H1 (cell line): ENCODE results near the gene PGGHG. TPM values are rescaled to one million over a fixed set of nuclear protein-coding genes. Genes with fewer than 3 reads are reported as not detected.

ENCODE experiments used
- CTCF ChIA-PET: fragments of 300-600 bp; sonication (Branson Sonifier 250); formaldehyde crosslinking; loops from one replicate; lab custom pipeline; 2021; ENCODE audit not compliant: partially characterized antibody; lab: Charles Lee
- POLR2A ChIA-PET: fragments of 300-600 bp; sonication (Branson Sonifier 250); formaldehyde crosslinking; loops from one replicate; lab custom pipeline; 2021; ENCODE audit warnings: inconsistent platforms; ENCODE audit not compliant: partially characterized antibody; lab: Charles Lee
- DNase-seq, 2 experiments: peaks; one replicate each; pipeline versions ENCODE4 v3.0.0 to v3.0.0-alpha.2; 2010 to 2022; ENCODE audit warnings: low spot score in 2 of 2, low read depth in 1 of 2, mixed read lengths in 1 of 2
- FAIRE-seq: peaks from 2 replicates; lab custom pipeline; 2011; peaks lifted over from hg19 to GRCh38; lab: Jason Lieb, UNC
- H2AFZ ChIP-seq: 2 replicates; pipeline ENCODE4 v1.8.1; 2012; ENCODE audit warnings: low read length, inconsistent platforms
- H2AK5ac ChIP-seq: 2 replicates; pipeline ENCODE4 v1.6.1; 2013; ENCODE audit warnings: low read depth, low read length
- H2BK120ac ChIP-seq: replicated peaks from 2 replicates; pipeline ENCODE3; 2013; ENCODE audit warnings: low read depth, low read length, inconsistent platforms
- H2BK12ac ChIP-seq: 2 replicates; pipeline ENCODE4 v1.6.1; 2013; ENCODE audit warnings: low read depth, low read length
- H2BK15ac ChIP-seq: 2 replicates; pipeline ENCODE4 v1.6.1; 2013; ENCODE audit warnings: low read length
- H2BK20ac ChIP-seq: 2 replicates; pipeline ENCODE4 v1.6.1; 2013; ENCODE audit warnings: low read length
- H2BK5ac ChIP-seq: 2 replicates; pipeline ENCODE4 v1.6.1; 2013; ENCODE audit warnings: low read depth, low read length
- H3K14ac ChIP-seq: 2 replicates; pipeline ENCODE4 v1.6.1; 2013; ENCODE audit warnings: inconsistent platforms; ENCODE audit not compliant: insufficient read length
- H3K18ac ChIP-seq: 2 replicates; pipeline ENCODE4 v1.6.1; 2013; ENCODE audit warnings: low read length; ENCODE audit errors: extremely low read depth
- H3K23ac ChIP-seq: 2 replicates; pipeline ENCODE4 v1.6.1; 2013; ENCODE audit warnings: inconsistent platforms; ENCODE audit not compliant: insufficient read length
- H3K23me2 ChIP-seq: 2 replicates; pipeline ENCODE4 v1.6.1; 2013; ENCODE audit warnings: low read depth, low read length
- H3K27ac ChIP-seq: 2 replicates; pipeline ENCODE4 v1.6.1; 2011; ENCODE audit warnings: low read depth, low read length, inconsistent platforms
- H3K27me3 ChIP-seq, 4 experiments: replicated peaks in 1 of 4; 1 replicate in 1 of 4; 2 replicates in 3 of 4; pipeline versions ENCODE4 v1.6.1 to v1.8.1; 2011 to 2013; ENCODE audit warnings: low read length in 3 of 4, mild to moderate bottlenecking in 3 of 4, inconsistent platforms in 2 of 4, mixed read lengths in 2 of 4, moderate library complexity in 1 of 4; ENCODE audit not compliant: control insufficient read depth in 3 of 4, insufficient read depth in 3 of 4; ENCODE audit errors: extremely low read depth in 1 of 4
- H3K36me3 ChIP-seq, 4 experiments: 2 replicates each; pipeline versions ENCODE4 v1.6.1 to v1.8.1; 2011 to 2013; ENCODE audit warnings: mild to moderate bottlenecking in 4 of 4, low read length in 3 of 4, moderate library complexity in 2 of 4, control low read depth in 1 of 4, inconsistent platforms in 1 of 4; ENCODE audit not compliant: insufficient read depth in 4 of 4, control insufficient read depth in 2 of 4
- H3K4ac ChIP-seq: replicated peaks from 2 replicates; pipeline ENCODE3; 2013; ENCODE audit warnings: low read length, low read depth, mixed read lengths, inconsistent platforms; ENCODE audit not compliant: insufficient read length
- H3K4me1 ChIP-seq, 4 experiments: replicated peaks in 1 of 4; 1 replicate in 1 of 4; 2 replicates in 3 of 4; pipeline versions ENCODE4 v1.6.1 to v1.8.1; 2011 to 2013; ENCODE audit warnings: low read length in 3 of 4, inconsistent platforms in 2 of 4, mixed read lengths in 1 of 4; ENCODE audit not compliant: insufficient read depth in 4 of 4, control insufficient read depth in 3 of 4
- H3K4me2 ChIP-seq, 2 experiments: 2 replicates each; pipeline versions ENCODE4 v1.6.1 to v1.8.1; 2011 to 2013; ENCODE audit warnings: low read depth in 2 of 2, low read length in 2 of 2, control low read depth in 1 of 2, inconsistent platforms in 1 of 2, mild to moderate bottlenecking in 1 of 2; ENCODE audit not compliant: insufficient read depth in 1 of 2
- H3K4me3 ChIP-seq, 4 experiments: fragments of 200-600, 300-600 bp in 1 of 4; sonication (generic), shearing (Covaris generic), sonication (Bioruptor Twin) in 1 of 4; 2 replicates each; pipeline versions ENCODE4 v1.5.1 to v1.8.1; 2011 to 2016; ENCODE audit warnings: low read length in 4 of 4, low read depth in 3 of 4, control low read depth in 2 of 4, inconsistent platforms in 2 of 4, mild to moderate bottlenecking in 2 of 4, mixed read lengths in 1 of 4, moderate library complexity in 1 of 4; ENCODE audit not compliant: insufficient read depth in 2 of 4; ENCODE audit errors: extremely low read depth in 1 of 4
- H3K56ac ChIP-seq: replicated peaks from 2 replicates; pipeline ENCODE3; 2013; ENCODE audit warnings: low read depth, mild to moderate bottlenecking, mixed read lengths, low read length, inconsistent platforms; ENCODE audit not compliant: insufficient read length
- H3K79me1 ChIP-seq: 2 replicates; pipeline ENCODE4 v1.6.1; 2013; ENCODE audit warnings: low read depth, low read length, control low read depth
- H3K79me2 ChIP-seq, 2 experiments: 2 replicates each; pipeline versions ENCODE4 v1.6.1 to v1.8.1; 2012 to 2013; ENCODE audit warnings: low read length in 2 of 2, mild to moderate bottlenecking in 2 of 2, inconsistent platforms in 1 of 2; ENCODE audit not compliant: insufficient read depth in 2 of 2, control insufficient read depth in 1 of 2
- H3K9ac ChIP-seq, 4 experiments: replicated peaks in 1 of 4; 1 replicate in 1 of 4; 2 replicates in 3 of 4; pipeline versions ENCODE4 v1.6.1 to v1.8.1; 2011 to 2013; ENCODE audit warnings: low read depth in 3 of 4, low read length in 3 of 4, control low read depth in 2 of 4, mild to moderate bottlenecking in 2 of 4, moderate library complexity in 2 of 4, inconsistent platforms in 1 of 4; ENCODE audit errors: extremely low read depth in 1 of 4
- H3K9me3 ChIP-seq, 2 experiments: 2 replicates each; pipeline versions ENCODE4 v1.6.1 to v1.8.1; 2012 to 2013; ENCODE audit warnings: mild to moderate bottlenecking in 2 of 2, moderate library complexity in 2 of 2, control low read depth in 1 of 2, inconsistent platforms in 1 of 2, low read depth in 1 of 2, low read length in 1 of 2, mixed read lengths in 1 of 2; ENCODE audit not compliant: insufficient read depth in 2 of 2
- H4K20me1 ChIP-seq, 2 experiments: replicated peaks in 1 of 2; 2 replicates each; pipeline versions ENCODE3 to v1.8.1; 2011 to 2013; ENCODE audit warnings: inconsistent platforms in 2 of 2, low read length in 2 of 2, mild to moderate bottlenecking in 1 of 2; ENCODE audit not compliant: insufficient read depth in 2 of 2, control insufficient read depth in 1 of 2
- H4K5ac ChIP-seq: 2 replicates; pipeline ENCODE4 v1.6.1; 2013; ENCODE audit warnings: low read length, low read depth, mixed read lengths, inconsistent platforms; ENCODE audit not compliant: insufficient read length
- H4K8ac ChIP-seq: 2 replicates; pipeline ENCODE4 v1.8.0; 2013; ENCODE audit warnings: mild to moderate bottlenecking, moderate library complexity, low read length, inconsistent platforms; ENCODE audit not compliant: insufficient read depth; ENCODE audit errors: extremely low read depth
- H4K91ac ChIP-seq: replicated peaks from 2 replicates; pipeline ENCODE3; 2013; ENCODE audit warnings: low read length, mixed read lengths, inconsistent platforms; ENCODE audit not compliant: insufficient read length
- CHD1 ChIP-seq: IDR thresholded peaks from 2 replicates; pipeline ENCODE4 v1.6.1; 2012; ENCODE audit warnings: low read depth, low read length, improper control_type of control experiment
- EZH2 ChIP-seq: fragments of 200-600 bp; sonication (generic); IDR thresholded peaks from 2 replicates; pipeline ENCODE4 v1.7.1; 2012; ENCODE audit warnings: low read depth, mild to moderate bottlenecking, moderate library complexity, low read length, inconsistent platforms; ENCODE audit not compliant: severe bottlenecking
- JUND ChIP-seq: IDR thresholded peaks from 2 replicates; pipeline ENCODE4 v1.6.1; 2011; ENCODE audit warnings: mild to moderate bottlenecking, improper control_type of control experiment, low read length
- KDM4A ChIP-seq: IDR thresholded peaks from one replicate; pipeline ENCODE4 v1.7.1; 2012; ENCODE audit warnings: low read depth, mild to moderate bottlenecking, moderate library complexity, low read length, inconsistent platforms; ENCODE audit not compliant: severe bottlenecking
- NRF1 ChIP-seq: IDR thresholded peaks from 2 replicates; pipeline ENCODE4 v1.6.1; 2011; ENCODE audit warnings: mild to moderate bottlenecking, low read depth, low read length, improper control_type of control experiment
- PHF8 ChIP-seq: fragments of 200-600 bp; sonication (generic); conservative IDR thresholded peaks from 2 replicates; pipeline ENCODE4 v1.7.1; 2012; ENCODE audit warnings: low read depth, mild to moderate bottlenecking, inconsistent platforms, low read length, moderate library complexity
- TBP ChIP-seq: IDR thresholded peaks from 2 replicates; pipeline ENCODE4 v1.6.1; 2011; ENCODE audit warnings: low read depth, low read length, improper control_type of control experiment
- WGBS, 2 experiments: shearing (Covaris generic) in 1 of 2; methylation state at CpG; one replicate each; pipeline versions ENCODE4 v1.1.6 to v1.1.7; 2013 to 2015; ENCODE audit warnings: low lambda C conversion rate in 2 of 2, mixed read lengths in 2 of 2, inconsistent platforms in 1 of 2, low coverage in 1 of 2, missing lambda C conversion rate in 1 of 2; ENCODE audit not compliant: insufficient replicate concordance in 2 of 2, insufficient coverage in 1 of 2, insufficient read length in 1 of 2; ENCODE audit errors: extremely low coverage in 1 of 2, missing lambda C conversion rate in 1 of 2; 5-methylcytosine and 5-hydroxymethylcytosine counted together
- long read RNA-seq, 2 experiments: library from RNA in 1 of 2; library from capped mRNA in 1 of 2; stranded (forward); transcript quantifications; one replicate each; pipeline ENCODE4 v2.0.0, GENCODE V29; 2021; ENCODE audit warnings: inconsistent platforms in 1 of 2
- polyA minus RNA-seq, 3 experiments: library from RNA; depleted of rRNA, polyadenylated mRNA; stranded (reverse); fragments of >200 nt; gene quantifications; 1 replicate in 2 of 3; 2 replicates in 1 of 3; pipeline ENCODE4 v1.2.3, GENCODE V29; 2011
- polyA plus RNA-seq, 7 experiments: library from polyadenylated mRNA; depleted of rRNA in 3 of 7; stranded (reverse) in 5 of 7; unstranded in 2 of 7; fragments of >200 nt in 5 of 7; fragments of 200-250 nt in 2 of 7; gene quantifications; 1 replicate in 5 of 7; 2 replicates in 1 of 7; 4 replicates in 1 of 7; pipeline versions ENCODE4 v1.2.1 to v1.2.3, GENCODE V29; 2011 to 2013; ENCODE audit warnings: missing spikeins in 2 of 7, mixed read lengths in 2 of 7
- total RNA-seq: library from RNA; stranded (reverse); fragmentation: NEBNext Ultra II Directional; extraction: Animal tissue kit (Norgen Biotek cat#: 25700); gene quantifications from 2 replicates; pipeline ENCODE4 v1.2.1, GENCODE V29; 2021

PGGHG gene
- 52.9 and 60.7 TPM in 2 replicates for total RNA-seq
- polyA plus RNA-seq (2011; rRNA removed): 34.8 and 61.4 TPM in 2 replicates
- 56.3 TPM for polyA plus RNA-seq (2011; cell fraction: cytosol; rRNA removed)
- 681 TPM for polyA plus RNA-seq (2011; cell fraction: nucleus; rRNA removed)
- 50.3 to 86.1 TPM (median 73.3 TPM) in 4 replicates for polyA plus RNA-seq (2012, experiment 1 of 2)
- polyA plus RNA-seq (2012, experiment 2 of 2): 36.1 TPM
- 44.0 TPM for polyA plus RNA-seq (2013, experiment 1 of 2)
- 38.3 TPM for polyA plus RNA-seq (2013, experiment 2 of 2)
- 8.6 and 10.8 TPM in 2 replicates for polyA minus RNA-seq (2011; rRNA and poly(A)+ RNA removed)
- 17.0 TPM for polyA minus RNA-seq (2011; cell fraction: cytosol; rRNA and poly(A)+ RNA removed)
- polyA minus RNA-seq (2011; cell fraction: nucleus; rRNA and poly(A)+ RNA removed): 53.3 TPM
- long read RNA-seq, experiment 1, partial matches to known transcripts: 3 of 8 reads
- long read RNA-seq, experiment 1, other reads (novel, unspliced or antisense): 5 of 8 reads
- long read RNA-seq, experiment 2, partial matches to known transcripts: 1 of 2 reads
- long read RNA-seq, experiment 2, other reads (novel, unspliced or antisense): 1 of 2 reads

DNA sequence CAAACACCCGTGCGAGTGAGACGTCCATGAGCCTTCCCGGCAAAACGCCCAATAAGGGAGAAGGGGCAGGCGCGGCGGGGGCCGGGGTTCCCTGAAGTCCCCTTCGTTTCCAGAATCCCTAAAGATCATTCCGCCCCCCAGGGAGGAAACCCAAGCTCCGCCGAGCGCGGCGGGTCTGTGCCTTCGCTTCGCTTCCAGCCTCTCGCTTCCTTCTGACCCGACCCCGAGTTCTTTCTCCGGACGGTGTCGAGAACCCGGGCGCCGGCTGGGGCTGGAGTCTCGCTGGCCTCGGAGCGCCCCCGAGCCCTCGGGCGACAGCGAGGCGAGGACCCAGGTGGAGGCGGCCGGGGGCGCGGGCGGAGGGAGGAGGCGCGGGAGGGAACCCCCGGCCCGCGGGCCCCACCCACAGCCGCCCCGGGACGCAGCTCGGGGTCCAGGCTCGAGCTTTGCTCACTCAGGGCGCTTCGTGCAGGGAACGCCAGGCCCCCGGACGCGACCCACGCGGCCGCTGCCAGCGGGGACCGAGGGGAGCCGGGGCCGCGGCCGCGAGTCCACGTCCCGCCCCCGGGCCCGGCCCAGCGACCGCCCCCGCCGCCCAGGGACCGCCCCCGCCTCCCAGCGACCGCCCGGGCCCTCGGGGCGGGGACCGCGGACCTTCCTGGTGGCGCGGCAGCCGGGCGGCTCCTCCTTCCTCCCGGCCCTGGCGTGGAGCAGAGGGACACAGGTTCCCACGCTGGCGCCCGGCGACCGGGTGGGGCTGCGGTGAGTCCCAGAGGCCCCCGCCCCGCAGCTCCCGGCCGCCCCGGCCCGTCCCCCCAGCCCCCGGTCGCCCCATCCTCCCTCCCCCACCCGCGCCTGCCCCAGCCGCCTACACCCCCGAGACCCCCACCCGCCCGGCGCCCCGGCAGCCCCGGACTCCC lies at the start of gene PGGHG:
Gene PGGHG (plus strand): TSS at position 649 of the 920 bp plus-strand sequence. CDS start 691 bp downstream, outside the sequence.
- Histone ChIP-seq H2BK5ac (peak within 1 kb of the TSS; percentile 66; the same call in 1 of the 2 replicates), H2BK20ac (peak within 1 kb of the TSS; percentile 72; the same call in 1 of the 2 replicates), H2AK5ac (peak within 1 kb of the TSS; percentile 87; the same call in 1 of the 2 replicates), H4K20me1 (no peaks in the 10 kb centered on the region), H4K91ac (peak within 1 kb of the TSS; percentile 97), H3K14ac (no peak within 1 kb of the TSS), H3K4me1 (peaks cover 0 to 42% (median 32%) of the 10 kb centered on the region in 4 experiments; a peak in 6 of 7 replicates), H4K8ac (peak within 1 kb of the TSS; percentile 83), H2AFZ (no peak within 1 kb of the TSS), H3K4ac (peak within 1 kb of the TSS; percentile 99), H3K9ac (no peak within 1 kb of the TSS; a peak in 2 of 7 replicates), H3K18ac (peak within 1 kb of the TSS; percentile 71), H3K79me1 (0 out of 2 replicates have a peak, but pooled peaks cover 4% of the 10 kb centered on the region), H3K4me3 (peak within 1 kb of the TSS; percentile 34 to 59 (median 45)), H3K27ac (no peak within 1 kb of the TSS), H3K23ac (no peak within 1 kb of the TSS), H4K5ac (no peak within 1 kb of the TSS), H2BK15ac (peak within 1 kb of the TSS; percentile 95; the same call in 1 of the 2 replicates), H2BK12ac (peak within 1 kb of the TSS; percentile 84; the same call in 1 of the 2 replicates), H3K27me3 (peaks cover 5 to 16% (median 13%) of the 10 kb centered on the region in 4 experiments; a peak in 6 of 7 replicates), H3K4me2 (peak within 1 kb of the TSS; percentile 67 to 84), H3K79me2 (no peaks in the 10 kb centered on the region), H3K9me3 (peaks cover 0 to 3% of the 10 kb centered on the region in 2 experiments; a peak in 1 of 4 replicates), H3K36me3 (peaks cover 3 to 19% (median 6%) of the 10 kb centered on the region in 4 experiments; a peak in 5 of 8 replicates), H3K56ac (no peak within 1 kb of the TSS), H2BK120ac (peak within 1 kb of the TSS; percentile 61), H3K23me2 (peaks cover 5% of the 10 kb centered on the region; the same call in 1 of the 2 replicates)
- ChIA-PET CTCF (interaction anchor here (1.2 to 3.9 kb wide), 4 partner anchors 10 to 38 kb away, joined by 3 to 30 read pairs (median 8); no protein-coding TSS in a partner anchor), POLR2A (interaction anchor here (0.7 to 7.7 kb wide), 12 partner anchors 8 to 80 kb away, joined by 3 to 51 read pairs (median 3); partner anchors contain the start of gene IFITM5)
- WGBS, 2 experiments: 4% methylated on average over 25 of the region's 112 CpGs; no CpG with 5 or more reads in 1 of the 2 experiments
- FAIRE-seq: no peak
- DNase-seq: peak in 1 of 2 experiments; percentile 61
- no peak for TF ChIP-seq TBP
- TF ChIP-seq JUND: no peak
- peak; percentile 58 for TF ChIP-seq KDM4A
- no peak for TF ChIP-seq NRF1
- TF ChIP-seq CHD1: no peak
- peak; percentile 39 for TF ChIP-seq EZH2
- 0 out of 2 replicates have a peak, but pooled peaks have one; percentile 38 for TF ChIP-seq PHF8
